Measurements from ENCODE around the gene S1PR4.

S1PR4 gene

DNA sequence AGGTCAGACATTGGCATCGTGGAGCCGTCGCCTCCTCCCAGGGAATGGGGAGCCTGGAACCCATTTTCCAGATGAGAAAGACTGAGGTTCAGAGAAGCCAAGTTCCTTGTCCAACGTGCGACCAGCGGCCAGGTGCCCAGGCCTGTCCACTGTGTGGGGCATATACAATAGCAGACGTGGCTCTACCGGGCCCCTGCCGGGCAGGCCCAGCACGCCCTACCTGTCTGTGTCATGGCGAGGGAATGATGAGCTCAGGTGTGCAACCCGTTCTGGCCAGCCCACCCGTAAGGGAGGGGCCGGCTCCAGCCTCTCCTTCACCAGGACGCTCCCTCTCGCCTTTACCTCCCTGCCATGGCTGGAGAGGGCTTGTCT, 41.9 kb upstream of the S1PR4 start:
- Histone ChIP-seq H3K4me1 (ENCODE audit: control extremely low read depth in 1 of 4, control insufficient read depth in 4 of 4, insufficient read depth in 4 of 4, low read length in 3 of 4) (peaks cover 7 to 75% (median 71%) of the 10 kb centered on the region in 4 experiments), H3K27ac (ENCODE audit: insufficient read depth in 1 of 2, low read depth in 1 of 2, low read length in 2 of 2, poor library complexity in 1 of 2, severe bottlenecking in 2 of 2) (peak overlapping the region; percentile 95), H3K36me3 (ENCODE audit: control insufficient read depth in 4 of 4, insufficient read depth in 4 of 4, low read length in 3 of 4) (peaks cover 0 to 9% (median 6%) of the 10 kb centered on the region in 4 experiments), H3K27me3 (replicated peaks in 2 of 5; ENCODE audit: control insufficient read depth in 4 of 5, insufficient read depth in 5 of 5, low read length in 4 of 5) (no peaks in the 10 kb centered on the region), H3K9me3 (ENCODE audit: control extremely low read depth in 1 of 5, control insufficient read depth in 4 of 5, insufficient read depth in 2 of 5, low read depth in 1 of 5, low read length in 4 of 5) (no peaks in the 10 kb centered on the region), H3K4me3 (ENCODE audit: control insufficient read depth in 1 of 7, extremely low read depth in 1 of 7, insufficient read depth in 4 of 7, low read depth in 2 of 7, low read length in 6 of 7) (peak overlapping the region; percentile 79 to 98 (median 96))
- WGBS (ENCODE audit: insufficient coverage), result 5% methylated on average over 12 of the region's 16 CpGs
- CTCF ChIA-PET, result interaction anchor here (6.5 to 11.1 kb wide), 2 partner anchors 7 to 10 kb away, joined by 29 to 158 read pairs; partner anchors contain the start of gene GNA15
- DNase-seq, result no peak
- POLR2A ChIA-PET, result no interaction called here

DNA sequence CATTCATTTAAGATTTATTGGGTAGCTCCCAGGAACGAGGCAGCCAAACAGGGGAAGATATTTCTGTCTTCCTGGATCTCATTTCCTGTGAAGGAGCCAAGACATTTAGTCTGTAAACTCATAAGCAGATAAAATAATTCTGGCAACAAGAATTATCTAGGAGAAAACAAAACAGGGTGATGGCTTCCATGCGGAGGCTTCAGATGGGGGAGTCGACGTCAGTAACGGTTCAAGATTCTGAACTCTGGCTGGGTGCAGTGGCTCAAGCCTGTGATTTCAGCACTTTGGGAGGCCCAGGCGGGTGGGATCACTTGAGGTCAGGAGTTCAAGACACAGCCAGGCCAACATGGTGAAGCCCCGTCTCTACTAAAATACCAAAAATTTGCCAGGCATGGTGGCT, 41.5 kb upstream of the S1PR4 start:
- H3K27me3 ChIP-seq (replicated peaks in 2 of 5; ENCODE audit: control insufficient read depth in 4 of 5, insufficient read depth in 5 of 5, low read length in 4 of 5), result no peaks in the 10 kb centered on the region
- peaks cover 0 to 9% (median 6%) of the 10 kb centered on the region in 4 experiments for H3K36me3 ChIP-seq (ENCODE audit: control insufficient read depth in 4 of 4, insufficient read depth in 4 of 4, low read length in 3 of 4)
- WGBS (ENCODE audit: insufficient coverage), result 20% methylated on average over 7 of the region's 7 CpGs
- DNase-seq, result no peak
- peak overlapping the region; percentile 79 to 98 (median 96) for H3K4me3 ChIP-seq (ENCODE audit: control insufficient read depth in 1 of 7, extremely low read depth in 1 of 7, insufficient read depth in 4 of 7, low read depth in 2 of 7, low read length in 6 of 7)
- H3K9me3 ChIP-seq (ENCODE audit: control extremely low read depth in 1 of 5, control insufficient read depth in 4 of 5, insufficient read depth in 2 of 5, low read depth in 1 of 5, low read length in 4 of 5), result no peaks in the 10 kb centered on the region
- ChIA-PET CTCF (interaction anchor here (0.8 to 11.1 kb wide), 3 partner anchors 7 to 33 kb away, joined by 3 to 158 read pairs (median 29); partner anchors contain the start of gene GNA15), POLR2A (no interaction called here)
- peaks cover 7 to 75% (median 71%) of the 10 kb centered on the region in 4 experiments for H3K4me1 ChIP-seq (ENCODE audit: control extremely low read depth in 1 of 4, control insufficient read depth in 4 of 4, insufficient read depth in 4 of 4, low read length in 3 of 4)
- H3K27ac ChIP-seq (ENCODE audit: insufficient read depth in 1 of 2, low read depth in 1 of 2, low read length in 2 of 2, poor library complexity in 1 of 2, severe bottlenecking in 2 of 2), result peak overlapping the region; percentile 95

DNA sequence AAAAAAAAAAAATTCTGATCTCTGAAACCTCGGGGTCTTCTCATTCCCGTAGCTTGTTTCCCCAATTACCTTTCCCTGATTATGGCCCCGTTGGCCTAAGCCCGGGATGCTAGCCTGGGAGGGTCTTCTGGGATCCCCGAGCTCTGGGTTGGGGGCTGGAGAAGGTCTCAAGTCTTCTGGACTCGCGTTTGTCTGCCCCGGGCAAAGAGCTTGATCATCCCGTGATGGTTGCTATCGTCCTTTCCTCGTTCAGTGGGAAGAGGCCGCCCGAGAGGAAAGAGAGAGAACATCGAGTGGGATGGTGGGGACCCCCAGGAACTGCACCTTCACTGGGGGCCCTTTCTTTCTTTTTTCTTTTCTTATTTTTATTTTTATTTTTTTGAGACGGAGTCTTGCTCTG, 40.3 kb upstream of the S1PR4 start:
- Histone ChIP-seq H3K4me1 (ENCODE audit: control extremely low read depth in 1 of 4, control insufficient read depth in 4 of 4, insufficient read depth in 4 of 4, low read length in 3 of 4) (peaks cover 7 to 75% (median 72%) of the 10 kb centered on the region in 4 experiments), H3K27ac (ENCODE audit: insufficient read depth in 1 of 2, low read depth in 1 of 2, low read length in 2 of 2, poor library complexity in 1 of 2, severe bottlenecking in 2 of 2) (peak overlapping the region in 1 of 2 experiments; percentile 66), H3K9me3 (ENCODE audit: control extremely low read depth in 1 of 5, control insufficient read depth in 4 of 5, insufficient read depth in 2 of 5, low read depth in 1 of 5, low read length in 4 of 5) (no peaks in the 10 kb centered on the region), H3K36me3 (ENCODE audit: control insufficient read depth in 4 of 4, insufficient read depth in 4 of 4, low read length in 3 of 4) (peaks cover 0 to 16% (median 8%) of the 10 kb centered on the region in 4 experiments), H3K4me3 (ENCODE audit: control insufficient read depth in 1 of 7, extremely low read depth in 1 of 7, insufficient read depth in 4 of 7, low read depth in 2 of 7, low read length in 6 of 7) (peak overlapping the region; percentile 21 to 98 (median 53)), H3K27me3 (replicated peaks in 2 of 5; ENCODE audit: control insufficient read depth in 4 of 5, insufficient read depth in 5 of 5, low read length in 4 of 5) (no peaks in the 10 kb centered on the region)
- DNase-seq, result no peak
- whole genome bisulfite sequencing (ENCODE audit: insufficient coverage), result 57% methylated on average over 5 of the region's 15 CpGs
- POLR2A ChIA-PET, result no interaction called here
- CTCF ChIA-PET, result interaction anchor here (0.8 to 11.1 kb wide), 3 partner anchors 8 to 13 kb away, joined by 3 to 158 read pairs (median 29); partner anchors contain the start of gene GNA15

DNA sequence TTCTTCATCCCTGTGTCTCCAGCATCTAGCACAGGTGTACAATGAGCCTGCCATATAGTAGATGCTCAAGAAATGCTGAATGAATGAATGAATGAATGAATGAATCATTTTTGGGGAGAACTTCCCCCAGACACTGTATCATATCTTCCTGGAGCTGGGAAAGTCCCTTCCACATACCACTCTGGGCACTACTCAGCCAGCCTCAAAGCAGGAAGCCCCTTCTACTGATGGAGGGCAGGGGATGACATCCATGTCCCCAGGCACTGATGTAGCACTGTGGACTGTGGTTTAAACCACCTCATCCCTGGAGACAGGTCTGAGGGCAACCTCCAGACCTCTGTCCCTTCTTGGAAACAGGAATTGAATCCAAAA, 37.9 kb upstream of the S1PR4 start:
- Histone ChIP-seq H3K36me3 (ENCODE audit: control insufficient read depth in 4 of 4, insufficient read depth in 4 of 4, low read length in 3 of 4) (peaks cover 0 to 16% (median 8%) of the 10 kb centered on the region in 4 experiments), H3K4me1 (ENCODE audit: control extremely low read depth in 1 of 4, control insufficient read depth in 4 of 4, insufficient read depth in 4 of 4, low read length in 3 of 4) (peaks cover 3 to 65% (median 59%) of the 10 kb centered on the region in 4 experiments), H3K27ac (ENCODE audit: insufficient read depth in 1 of 2, low read depth in 1 of 2, low read length in 2 of 2, poor library complexity in 1 of 2, severe bottlenecking in 2 of 2) (peak overlapping the region; percentile 3 to 73), H3K9me3 (ENCODE audit: control extremely low read depth in 1 of 5, control insufficient read depth in 4 of 5, insufficient read depth in 2 of 5, low read depth in 1 of 5, low read length in 4 of 5) (no peaks in the 10 kb centered on the region), H3K4me3 (ENCODE audit: control insufficient read depth in 1 of 7, extremely low read depth in 1 of 7, insufficient read depth in 4 of 7, low read depth in 2 of 7, low read length in 6 of 7) (peak overlapping the region in 2 of 7 experiments; percentile 28 to 39), H3K27me3 (replicated peaks in 2 of 5; ENCODE audit: control insufficient read depth in 4 of 5, insufficient read depth in 5 of 5, low read length in 4 of 5) (no peaks in the 10 kb centered on the region)
- DNase-seq, result peak in 2 of 3 donors; percentile 65 to 68
- ChIA-PET CTCF (interaction anchor here (2.0 to 11.1 kb wide), 3 partner anchors 11 to 19 kb away, joined by 8 to 158 read pairs (median 19); partner anchors contain the start of gene GNA15), POLR2A (interaction anchor here (0.6 to 3.1 kb wide), 6 partner anchors 15 to 38 kb away, joined by 3 to 12 read pairs (median 4); partner anchors contain the start of gene S1PR4)

DNA sequence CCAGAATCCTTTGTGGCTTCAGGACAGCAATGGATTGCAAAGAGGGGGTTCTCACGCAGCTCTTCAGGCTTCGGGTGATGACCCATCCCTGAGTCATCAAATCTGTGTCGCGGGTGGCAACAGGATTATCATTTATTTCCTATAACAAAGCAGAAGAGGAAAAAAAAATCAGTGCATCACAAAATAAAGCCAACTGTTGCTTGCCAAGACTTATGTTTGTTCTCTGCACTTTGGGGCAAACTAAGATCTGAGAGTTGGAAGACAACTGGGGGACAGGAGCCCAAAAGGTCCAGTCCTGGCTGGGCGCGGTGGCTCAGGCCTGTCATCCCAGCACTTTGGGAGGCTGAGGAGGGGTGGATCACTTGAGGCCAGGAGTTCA, 36.3 kb upstream of the S1PR4 start:
- peak in 1 of 3 donors; percentile 62 for DNase-seq
- peak overlapping the region; percentile 68 to 73 for H3K27ac ChIP-seq (ENCODE audit: insufficient read depth in 1 of 2, low read depth in 1 of 2, low read length in 2 of 2, poor library complexity in 1 of 2, severe bottlenecking in 2 of 2)
- CTCF ChIA-PET, result interaction anchor here (1.7 to 11.1 kb wide), 4 partner anchors 10 to 22 kb away, joined by 9 to 158 read pairs (median 15); partner anchors contain the start of gene GNA15
- peaks cover 3 to 75% (median 64%) of the 10 kb centered on the region in 4 experiments for H3K4me1 ChIP-seq (ENCODE audit: control extremely low read depth in 1 of 4, control insufficient read depth in 4 of 4, insufficient read depth in 4 of 4, low read length in 3 of 4)
- no peaks in the 10 kb centered on the region for H3K9me3 ChIP-seq (ENCODE audit: control extremely low read depth in 1 of 5, control insufficient read depth in 4 of 5, insufficient read depth in 2 of 5, low read depth in 1 of 5, low read length in 4 of 5)
- WGBS (ENCODE audit: insufficient coverage), result no CpG with 5 or more reads among the region's 6 CpGs
- POLR2A ChIA-PET, result interaction anchor here (0.7 to 3.1 kb wide), 11 partner anchors 9 to 301 kb away, joined by 3 to 12 read pairs (median 4); partner anchors contain the start of gene ZNF555
- peak overlapping the region in 1 of 7 experiments; percentile 30 for H3K4me3 ChIP-seq (ENCODE audit: control insufficient read depth in 1 of 7, extremely low read depth in 1 of 7, insufficient read depth in 4 of 7, low read depth in 2 of 7, low read length in 6 of 7)
- no peaks in the 10 kb centered on the region for H3K27me3 ChIP-seq (replicated peaks in 2 of 5; ENCODE audit: control insufficient read depth in 4 of 5, insufficient read depth in 5 of 5, low read length in 4 of 5)
- H3K36me3 ChIP-seq (ENCODE audit: control insufficient read depth in 4 of 4, insufficient read depth in 4 of 4, low read length in 3 of 4), result peaks cover 4 to 27% (median 11%) of the 10 kb centered on the region in 4 experiments

DNA sequence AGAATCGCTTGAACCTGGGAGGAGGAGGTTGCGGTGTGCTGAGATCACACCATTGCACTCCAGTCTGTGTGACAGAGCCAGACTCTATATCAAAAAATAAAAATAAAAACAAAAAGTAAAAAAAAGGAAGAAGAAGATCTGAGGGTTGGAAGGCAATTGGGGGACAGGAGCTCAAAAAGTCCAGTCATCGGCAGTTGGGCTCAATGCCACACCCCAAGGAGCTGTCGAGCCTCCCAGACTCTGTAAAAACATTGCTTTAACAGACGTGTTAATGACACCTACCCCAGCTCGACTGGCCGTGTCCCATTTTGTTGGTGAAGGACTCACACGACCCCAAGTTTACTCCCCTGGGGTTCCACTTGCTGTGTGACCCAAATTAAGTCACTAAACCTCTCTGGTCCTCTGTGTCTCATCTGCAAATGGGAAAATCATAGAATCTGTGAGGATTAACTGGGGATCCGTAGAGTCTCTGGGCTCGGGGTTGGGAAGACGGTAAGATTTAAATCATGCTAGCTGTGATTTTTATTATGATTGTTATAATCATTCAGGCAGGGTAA, 35.7 kb upstream of the S1PR4 start:
- Histone ChIP-seq H3K4me3 (ENCODE audit: control insufficient read depth in 1 of 7, extremely low read depth in 1 of 7, insufficient read depth in 4 of 7, low read depth in 2 of 7, low read length in 6 of 7) (no peak overlapping the region), H3K9me3 (ENCODE audit: control extremely low read depth in 1 of 5, control insufficient read depth in 4 of 5, insufficient read depth in 2 of 5, low read depth in 1 of 5, low read length in 4 of 5) (no peaks in the 10 kb centered on the region), H3K27me3 (replicated peaks in 2 of 5; ENCODE audit: control insufficient read depth in 4 of 5, insufficient read depth in 5 of 5, low read length in 4 of 5) (no peaks in the 10 kb centered on the region), H3K27ac (ENCODE audit: insufficient read depth in 1 of 2, low read depth in 1 of 2, low read length in 2 of 2, poor library complexity in 1 of 2, severe bottlenecking in 2 of 2) (no peak overlapping the region), H3K36me3 (ENCODE audit: control insufficient read depth in 4 of 4, insufficient read depth in 4 of 4, low read length in 3 of 4) (peaks cover 4 to 27% (median 12%) of the 10 kb centered on the region in 4 experiments), H3K4me1 (ENCODE audit: control extremely low read depth in 1 of 4, control insufficient read depth in 4 of 4, insufficient read depth in 4 of 4, low read length in 3 of 4) (peaks cover 3 to 73% (median 59%) of the 10 kb centered on the region in 4 experiments)
- CTCF ChIA-PET, result interaction anchor here (1.6 to 11.1 kb wide), 5 partner anchors 9 to 36 kb away, joined by 5 to 158 read pairs (median 11); partner anchors contain the start of genes GNA15 and S1PR4
- POLR2A ChIA-PET, result interaction anchor here (0.8 to 3.1 kb wide), 3 partner anchors 12 to 22 kb away, joined by 4 to 12 read pairs (median 6); no protein-coding TSS in a partner anchor
- peak in 1 of 3 donors; percentile 54 for DNase-seq
- 59% methylated on average over 7 of the region's 11 CpGs for WGBS (ENCODE audit: insufficient coverage)
